ENCODE measurements around the gene EDEM3. TPM values are rescaled to one million over a fixed set of nuclear protein-coding genes. Genes with fewer than 3 reads are reported as not detected.

The EDEM3 gene
- polyA plus RNA-seq, 2 of the 4 experiments (the other 2 are of a cell fraction): 10.5 to 24.2 TPM

- H3K4me3 ChIP-seq: no peak overlapping the region
- ChIA-PET POLR2A (no interaction called here), CTCF (no interaction called here)
- no peak for FAIRE-seq
- H3K27ac ChIP-seq: no peak overlapping the region
- no peaks in the 10 kb centered on the region for H3K4me1 ChIP-seq
- no peak for DNase-seq (ENCODE audit: low read depth in 1 of 2, low spot score in 1 of 2)
- 88% methylated on average over 5 of the region's 5 CpGs for WGBS (ENCODE audit: missing lambda C conversion rate)
- no peak for TF ChIP-seq HDAC2 (IDR thresholded peaks at IDR 0.05)
- no peak for TF ChIP-seq CHD2 (IDR thresholded peaks at IDR 0.05; ENCODE audit: low read length, partially characterized antibody)
- TF ChIP-seq, protein P1, sequence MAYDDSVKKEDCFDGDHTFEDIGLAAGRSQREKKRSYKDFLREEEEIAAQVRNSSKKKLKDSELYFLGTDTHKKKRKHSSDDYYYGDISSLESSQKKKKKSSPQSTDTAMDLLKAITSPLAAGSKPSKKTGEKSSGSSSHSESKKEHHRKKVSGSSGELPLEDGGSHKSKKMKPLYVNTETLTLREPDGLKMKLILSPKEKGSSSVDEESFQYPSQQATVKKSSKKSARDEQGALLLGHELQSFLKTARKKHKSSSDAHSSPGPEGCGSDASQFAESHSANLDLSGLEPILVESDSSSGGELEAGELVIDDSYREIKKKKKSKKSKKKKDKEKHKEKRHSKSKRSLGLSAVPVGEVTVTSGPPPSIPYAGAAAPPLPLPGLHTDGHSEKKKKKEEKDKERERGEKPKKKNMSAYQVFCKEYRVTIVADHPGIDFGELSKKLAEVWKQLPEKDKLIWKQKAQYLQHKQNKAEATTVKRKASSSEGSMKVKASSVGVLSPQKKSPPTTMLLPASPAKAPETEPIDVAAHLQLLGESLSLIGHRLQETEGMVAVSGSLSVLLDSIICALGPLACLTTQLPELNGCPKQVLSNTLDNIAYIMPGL (CRISPR knock-in tag; IDR thresholded peaks at IDR 0.05; ENCODE audit: borderline replicate concordance): no peak
- TF ChIP-seq SMC3 (IDR thresholded peaks at IDR 0.05): no peak
- no peak for TF ChIP-seq MAFK (IDR thresholded peaks at IDR 0.05; ENCODE audit: partially characterized antibody)
- no peak for TF ChIP-seq HEYL (CRISPR knock-in tag; IDR thresholded peaks at IDR 0.05)
- no peak for TF ChIP-seq JUN (IDR thresholded peaks at IDR 0.05)
- TF ChIP-seq, protein P2, sequence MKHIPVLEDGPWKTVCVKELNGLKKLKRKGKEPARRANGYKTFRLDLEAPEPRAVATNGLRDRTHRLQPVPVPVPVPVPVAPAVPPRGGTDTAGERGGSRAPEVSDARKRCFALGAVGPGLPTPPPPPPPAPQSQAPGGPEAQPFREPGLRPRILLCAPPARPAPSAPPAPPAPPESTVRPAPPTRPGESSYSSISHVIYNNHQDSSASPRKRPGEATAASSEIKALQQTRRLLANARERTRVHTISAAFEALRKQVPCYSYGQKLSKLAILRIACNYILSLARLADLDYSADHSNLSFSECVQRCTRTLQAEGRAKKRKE (CRISPR knock-in tag; IDR thresholded peaks at IDR 0.05; ENCODE audit: low read depth): no peak
- TF ChIP-seq ZNF302 (CRISPR knock-in tag; IDR thresholded peaks at IDR 0.05): no peak
- no peak for TF ChIP-seq PHF8 (IDR thresholded peaks at IDR 0.05; ENCODE audit: borderline replicate concordance, low read depth)
- no peak for TF ChIP-seq EHMT2 (IDR thresholded peaks at IDR 0.05; ENCODE audit: low read depth)
- no peak for TF ChIP-seq JUNB (IDR thresholded peaks at IDR 0.05)
- no peak for TF ChIP-seq POLR2A (IDR thresholded peaks at IDR 0.05; ENCODE audit: low read length)
- no peak for TF ChIP-seq TFCP2L1 (CRISPR knock-in tag; IDR thresholded peaks at IDR 0.05)
- H3K4me2 ChIP-seq: no peak overlapping the region
- no peaks in the 10 kb centered on the region for H3K9me3 ChIP-seq
- no peak for ATAC-seq
Observed at GRCh38 chr1:184695023-184695422, 59.6 kb downstream of the EDEM3 start.

GRCh38 chr1:184693011-184693410 lies 61.6 kb downstream of the EDEM3 start:
- WGBS (ENCODE audit: missing lambda C conversion rate): 97% methylated on average over 2 of the region's 2 CpGs
- TF ChIP-seq FOSB (CRISPR knock-in tag; IDR thresholded peaks at IDR 0.05) (no peak), EHMT2 (IDR thresholded peaks at IDR 0.05; ENCODE audit: low read depth) (no peak), JUN (IDR thresholded peaks at IDR 0.05) (no peak), MAZ (IDR thresholded peaks at IDR 0.05; ENCODE audit: borderline replicate concordance, low read depth, low read length) (no peak), KDM5A (IDR thresholded peaks at IDR 0.05) (no peak), NR3C1 (IDR thresholded peaks at IDR 0.05) (no peak), HES2 (IDR thresholded peaks at IDR 0.05) (no peak), POLR2AphosphoS2 (conservative IDR thresholded peaks at IDR 0.05; ENCODE audit: low read length) (no peak)
- no peak overlapping the region for H3K27ac ChIP-seq
- CTCF ChIA-PET: interaction anchor here (1.2 to 2.8 kb wide), 4 partner anchors 8 to 618 kb away, joined by 3 to 9 read pairs (median 4); no protein-coding TSS in a partner anchor
- no peak overlapping the region for H3K4me2 ChIP-seq
- POLR2A ChIA-PET: no interaction called here
- DNase-seq (ENCODE audit: low read depth in 1 of 2, low spot score in 1 of 2) (no peak), FAIRE-seq (no peak), ATAC-seq (no peak)
- no peak overlapping the region for H3K4me3 ChIP-seq
- H3K9me3 ChIP-seq: no peaks in the 10 kb centered on the region
- no peaks in the 10 kb centered on the region for H3K4me1 ChIP-seq

DNA sequence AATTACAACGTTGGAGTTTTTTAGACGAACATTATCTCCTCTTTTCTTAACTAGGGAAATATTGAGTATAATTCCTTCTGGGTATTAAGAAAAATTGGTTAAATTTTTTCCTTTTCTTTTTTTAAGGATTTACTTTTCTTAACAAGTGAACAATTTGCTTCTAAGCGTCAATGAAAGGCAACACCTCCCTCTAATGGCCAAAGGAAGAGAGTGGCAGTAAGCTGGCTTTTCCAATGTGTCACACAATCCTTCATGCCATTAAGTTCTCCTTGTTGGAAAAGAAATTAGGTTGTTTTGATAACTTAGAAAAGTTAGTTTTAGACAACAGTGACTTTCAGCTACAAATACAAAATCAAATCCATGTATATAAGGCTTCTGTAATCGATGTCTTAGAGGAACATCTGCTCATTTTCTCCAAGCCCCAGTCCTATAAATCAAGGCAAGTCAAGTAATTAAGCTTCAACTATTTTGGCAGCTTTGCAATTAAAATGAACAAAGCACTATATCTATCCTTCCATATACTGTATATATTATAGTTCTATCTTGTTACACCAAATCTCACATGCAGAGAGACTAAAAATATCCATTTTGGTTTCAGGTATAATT lies 62.8 kb downstream of the EDEM3 start:
- Histone ChIP-seq H3K9me3 (no peaks in the 10 kb centered on the region), H3K4me3 (no peak overlapping the region), H3K27ac (no peak overlapping the region), H3K4me2 (no peak overlapping the region), H3K4me1 (no peaks in the 10 kb centered on the region)
- DNase-seq (ENCODE audit: low read depth in 1 of 2, low spot score in 1 of 2) (peak; percentile 14 to 50), ATAC-seq (peak in 1 of 2 experiments; percentile 72; a peak in 3 of 6 replicates), FAIRE-seq (peak; percentile 94)
- ChIA-PET POLR2A (interaction anchor here (0.7 kb wide), 1 partner anchor 1037 kb away, joined by 4 read pairs; no protein-coding TSS in a partner anchor), CTCF (interaction anchor here (0.6 to 2.8 kb wide), 14 partner anchors 9 to 1037 kb away, joined by 3 to 9 read pairs (median 4); no protein-coding TSS in a partner anchor)
- WGBS (ENCODE audit: missing lambda C conversion rate): 48% methylated on average over 4 of the region's 4 CpGs
- TF ChIP-seq KDM1A (IDR thresholded peaks at IDR 0.05; ENCODE audit: low read depth): no peak
- TF ChIP-seq, protein P3, sequence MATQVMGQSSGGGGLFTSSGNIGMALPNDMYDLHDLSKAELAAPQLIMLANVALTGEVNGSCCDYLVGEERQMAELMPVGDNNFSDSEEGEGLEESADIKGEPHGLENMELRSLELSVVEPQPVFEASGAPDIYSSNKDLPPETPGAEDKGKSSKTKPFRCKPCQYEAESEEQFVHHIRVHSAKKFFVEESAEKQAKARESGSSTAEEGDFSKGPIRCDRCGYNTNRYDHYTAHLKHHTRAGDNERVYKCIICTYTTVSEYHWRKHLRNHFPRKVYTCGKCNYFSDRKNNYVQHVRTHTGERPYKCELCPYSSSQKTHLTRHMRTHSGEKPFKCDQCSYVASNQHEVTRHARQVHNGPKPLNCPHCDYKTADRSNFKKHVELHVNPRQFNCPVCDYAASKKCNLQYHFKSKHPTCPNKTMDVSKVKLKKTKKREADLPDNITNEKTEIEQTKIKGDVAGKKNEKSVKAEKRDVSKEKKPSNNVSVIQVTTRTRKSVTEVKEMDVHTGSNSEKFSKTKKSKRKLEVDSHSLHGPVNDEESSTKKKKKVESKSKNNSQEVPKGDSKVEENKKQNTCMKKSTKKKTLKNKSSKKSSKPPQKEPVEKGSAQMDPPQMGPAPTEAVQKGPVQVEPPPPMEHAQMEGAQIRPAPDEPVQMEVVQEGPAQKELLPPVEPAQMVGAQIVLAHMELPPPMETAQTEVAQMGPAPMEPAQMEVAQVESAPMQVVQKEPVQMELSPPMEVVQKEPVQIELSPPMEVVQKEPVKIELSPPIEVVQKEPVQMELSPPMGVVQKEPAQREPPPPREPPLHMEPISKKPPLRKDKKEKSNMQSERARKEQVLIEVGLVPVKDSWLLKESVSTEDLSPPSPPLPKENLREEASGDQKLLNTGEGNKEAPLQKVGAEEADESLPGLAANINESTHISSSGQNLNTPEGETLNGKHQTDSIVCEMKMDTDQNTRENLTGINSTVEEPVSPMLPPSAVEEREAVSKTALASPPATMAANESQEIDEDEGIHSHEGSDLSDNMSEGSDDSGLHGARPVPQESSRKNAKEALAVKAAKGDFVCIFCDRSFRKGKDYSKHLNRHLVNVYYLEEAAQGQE (IDR thresholded peaks at IDR 0.05): no peak
- no peak for TF ChIP-seq MYC (IDR thresholded peaks at IDR 0.05; ENCODE audit: borderline replicate concordance, low read length)
- TF ChIP-seq CTCF (IDR thresholded peaks at IDR 0.05): peak; percentile 75
- peak; percentile 59 for TF ChIP-seq SMC3 (IDR thresholded peaks at IDR 0.05)
- TF ChIP-seq RAD21 (conservative IDR thresholded peaks at IDR 0.05 in 1 of 2, IDR thresholded peaks at IDR 0.05 in 1 of 2): peak; percentile 75 to 81
- no peak for TF ChIP-seq CHD2 (IDR thresholded peaks at IDR 0.05; ENCODE audit: low read length, partially characterized antibody)
- no peak for TF ChIP-seq RFX5 (IDR thresholded peaks at IDR 0.05)

Measured in A549 (cell line).